Stimulated activated CD8-positive, alpha-beta memory T cell treated with anti-CD3 and anti-CD28 coated beads, Interleukin-7, amount 100 ng/mL, for 48 hours (primary cell): ENCODE results near the gene TMEM143.
A peak's percentile ranks its signal among the peaks of the same experiment; 100 is the strongest.
"Not testable (repeated sequence)": the region's sequence is repeated elsewhere in the genome, so short reads cannot be mapped to it uniquely, and the experiment has no call there.

Experiments
- DNase-seq, 2 donors: peaks; one replicate each; pipeline ENCODE4 v3.0.0-alpha.2; 2020; ENCODE audit warnings: low read depth in 1 of 2; ENCODE audit errors: extremely low read depth in 1 of 2

The TMEM143 gene

GRCh38 chr19:48332351-48332661 is 31.4 kb downstream of the TMEM143 start:
- no peak for DNase-seq

DNA sequence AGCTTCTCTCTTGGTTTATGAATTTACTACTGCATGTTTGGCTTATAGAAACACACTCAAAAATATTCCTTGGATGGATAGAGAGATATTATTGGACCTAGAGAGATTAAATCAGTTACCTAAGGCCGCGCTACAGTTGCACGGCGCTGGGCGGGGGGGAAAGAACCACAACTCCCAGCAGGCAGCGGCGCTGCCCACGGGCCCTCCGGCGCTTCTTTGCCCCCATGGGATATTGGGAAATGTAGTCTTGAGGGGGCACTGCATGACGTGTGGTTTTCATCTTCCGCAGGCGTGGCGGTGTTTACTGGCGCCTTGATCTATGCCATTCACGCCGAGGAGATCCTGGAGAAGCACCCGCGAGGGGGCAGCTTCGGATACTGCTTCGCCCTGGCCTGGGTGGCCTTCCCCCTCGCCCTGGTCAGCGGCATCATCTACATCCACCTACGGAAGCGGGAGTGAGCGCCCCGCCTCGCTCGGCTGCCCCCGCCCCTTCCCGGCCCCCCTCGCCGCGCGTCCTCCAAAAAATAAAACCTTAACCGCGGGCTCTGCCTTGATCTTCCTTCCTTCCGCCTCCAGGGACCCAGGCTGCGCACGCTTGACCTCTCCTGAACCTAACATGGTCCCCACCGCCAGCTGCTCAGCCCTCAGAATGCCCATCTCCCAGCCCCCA is 33.6 kb downstream of the TMEM143 start:
- peak; percentile 67 to 77 for DNase-seq

- no peak for DNase-seq
Observed at GRCh38 chr19:48329167-48329891, 34.4 kb downstream of the TMEM143 start.

GRCh38 chr19:48325265-48325910 is 38.4 kb downstream of the TMEM143 start, which contains the start of gene EMP3:
Gene EMP3, plus strand, starts transcription at chr19:48325552. Its CDS starts 1,293 bp downstream, at chr19:48326845.
- DNase-seq: peak in 1 of 2 donors; percentile 83

DNA sequence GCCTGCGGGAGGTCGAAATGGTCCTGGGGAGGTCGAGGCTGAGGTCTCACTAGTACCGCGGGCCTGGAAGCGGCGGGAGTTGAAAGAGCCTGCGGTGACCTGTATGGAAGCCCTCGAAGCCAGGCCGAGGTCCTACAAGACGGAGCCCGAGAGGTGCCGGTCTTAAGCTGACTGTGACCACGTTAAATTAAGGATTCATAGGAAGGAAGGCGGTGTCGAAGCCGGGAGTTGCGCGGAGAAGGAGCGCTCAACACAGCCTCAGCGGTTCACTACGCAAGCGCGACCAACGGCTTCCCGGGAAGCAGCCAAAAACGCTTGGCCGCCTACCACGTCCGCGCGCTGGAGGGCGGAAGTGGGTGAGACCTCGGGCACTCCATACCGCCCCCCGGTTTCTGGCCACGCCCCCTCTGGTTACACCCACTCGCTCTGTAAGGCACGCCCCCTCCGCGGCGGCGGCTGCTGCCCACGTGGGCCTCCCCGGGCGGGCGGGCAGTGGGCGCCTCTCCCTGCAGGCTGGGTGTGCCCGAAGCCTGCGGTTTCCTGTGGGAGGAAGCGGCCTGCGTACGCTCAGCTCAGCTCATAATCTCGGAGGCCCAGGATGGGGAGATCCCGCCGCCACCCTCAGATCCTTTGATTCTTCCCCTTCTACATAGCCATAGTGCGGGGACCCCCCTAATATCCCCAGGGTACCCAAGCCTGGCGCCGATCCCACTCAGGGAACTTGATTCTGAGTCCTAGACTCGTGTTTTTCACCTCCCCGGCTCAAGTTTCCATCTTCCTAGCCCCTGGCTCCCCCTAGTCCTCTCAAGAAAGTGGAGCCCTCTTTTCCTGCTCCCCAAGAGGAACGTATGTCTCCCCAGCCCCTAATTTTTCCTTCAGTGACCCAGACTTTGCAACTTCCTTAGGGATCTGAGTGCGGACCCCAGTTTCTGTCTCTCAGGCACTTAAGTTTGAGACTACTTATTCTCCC is 41.8 kb downstream of the TMEM143 start:
- peak; percentile 97 to 99 for DNase-seq

- DNase-seq: peak; percentile 93 to 99
Observed at GRCh38 chr19:48321372-48321621, 42.4 kb downstream of the TMEM143 start.

DNA sequence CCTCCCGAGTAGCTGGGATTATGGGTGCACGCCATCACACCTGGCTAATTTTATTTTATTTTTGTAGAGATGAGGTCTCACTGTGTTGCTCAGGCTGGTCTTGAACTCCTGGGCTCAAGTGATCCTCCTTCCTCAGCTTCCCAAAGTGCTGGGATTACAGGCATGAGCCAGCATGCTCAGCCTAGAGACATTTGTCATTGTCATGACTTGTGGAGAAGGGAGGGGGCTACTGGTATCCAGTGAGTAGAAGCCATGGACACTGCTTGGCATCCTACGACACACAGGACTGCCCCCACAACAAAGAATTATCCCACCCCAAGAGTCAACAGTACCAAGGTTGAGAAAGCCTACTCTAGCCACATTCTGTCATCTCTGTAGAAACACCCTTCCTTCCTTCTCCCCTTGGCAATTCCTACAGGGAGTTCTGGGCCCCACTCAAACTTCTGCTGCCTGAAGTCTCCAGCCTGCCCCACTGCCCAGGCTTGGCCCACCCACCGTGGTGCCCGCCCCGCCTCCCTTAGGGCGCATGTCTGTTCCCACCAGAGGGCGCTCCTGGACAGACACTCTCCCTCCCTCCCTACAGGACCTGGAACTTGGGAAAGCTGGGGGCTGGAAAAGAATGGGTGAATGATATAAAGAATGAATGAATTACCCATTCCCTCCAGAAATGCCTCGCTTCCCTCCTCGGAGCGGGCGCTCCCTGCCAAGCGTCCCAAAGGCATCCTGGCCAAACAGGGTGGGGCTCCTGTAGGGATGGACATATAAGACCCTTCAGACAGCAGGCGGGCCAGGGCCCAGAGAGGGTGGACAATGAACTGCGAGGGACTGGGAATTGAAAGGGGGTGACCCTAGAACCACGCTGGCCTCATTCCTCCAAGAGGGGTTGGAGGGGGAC is 43.8 kb downstream of the TMEM143 start:
- peak in 1 of 2 donors; percentile 48 for DNase-seq

DNA sequence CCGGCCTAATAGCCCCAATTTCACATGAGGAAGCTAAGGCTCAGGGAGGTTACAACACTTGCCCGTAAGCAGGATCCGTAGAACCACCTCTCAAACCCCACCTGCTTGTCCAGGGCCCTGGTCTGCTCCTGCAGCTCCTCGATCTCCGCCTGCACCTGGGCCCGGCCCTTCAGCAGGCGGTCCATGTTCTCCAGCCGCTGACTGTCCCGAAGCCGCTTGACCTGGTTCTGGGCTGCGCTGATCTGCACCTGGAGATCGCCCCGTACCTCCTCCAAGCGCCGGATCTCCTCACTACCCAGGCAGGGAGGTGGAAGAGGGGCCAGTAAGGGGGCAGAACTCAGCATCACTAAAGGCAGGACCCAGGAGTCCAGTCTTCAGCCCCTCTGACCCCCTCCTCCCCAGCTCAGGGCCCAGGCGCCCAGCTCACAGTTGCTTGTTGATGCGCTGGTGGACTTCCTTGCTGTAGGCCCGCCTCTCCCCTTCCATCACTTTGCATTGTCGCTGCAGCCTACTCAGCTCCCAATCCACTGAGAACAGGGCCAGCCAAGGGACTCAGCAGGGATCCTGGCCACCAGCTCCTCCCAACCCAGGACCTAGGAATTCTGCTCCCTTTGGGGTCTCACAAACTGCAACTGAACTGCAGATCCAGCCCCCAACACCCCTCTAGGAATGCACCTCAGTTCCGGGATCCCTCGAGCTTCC is 45.3 kb downstream of the TMEM143 start:
- no peak for DNase-seq

DNA sequence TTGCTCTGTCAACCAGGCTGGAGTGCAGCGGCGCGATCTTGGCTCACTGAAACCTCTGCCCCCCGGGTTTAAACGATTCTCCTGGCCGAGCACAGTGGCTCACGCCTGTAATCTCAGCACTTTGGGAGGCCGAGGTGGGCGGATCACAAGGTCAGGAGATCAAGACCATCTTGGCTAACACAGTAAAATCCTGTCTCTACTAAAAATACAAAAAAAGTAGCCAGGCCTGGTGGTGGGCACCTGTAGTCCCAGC is 46.1 kb downstream of the TMEM143 start:
- DNase-seq: not testable (repeated sequence)

DNA sequence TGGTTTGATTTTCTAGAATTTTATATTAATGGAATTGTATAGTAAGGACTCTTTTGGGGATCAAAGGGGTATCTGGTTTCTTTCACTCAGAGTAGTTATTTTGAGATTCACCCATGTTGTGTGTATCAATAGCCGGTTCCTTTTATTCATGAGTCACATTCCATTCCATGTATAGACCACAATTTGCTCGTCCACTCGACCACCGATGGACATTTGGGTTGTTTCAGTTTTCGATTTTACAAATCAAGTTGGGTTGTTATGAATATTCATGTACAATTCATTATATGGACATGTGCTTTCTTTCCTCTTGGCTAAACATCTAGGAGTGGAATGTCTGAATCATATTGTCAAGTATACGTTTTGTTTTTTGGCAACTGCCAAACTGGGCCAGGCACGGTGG is 48.0 kb downstream of the TMEM143 start:
- DNase-seq: no peak

DNA sequence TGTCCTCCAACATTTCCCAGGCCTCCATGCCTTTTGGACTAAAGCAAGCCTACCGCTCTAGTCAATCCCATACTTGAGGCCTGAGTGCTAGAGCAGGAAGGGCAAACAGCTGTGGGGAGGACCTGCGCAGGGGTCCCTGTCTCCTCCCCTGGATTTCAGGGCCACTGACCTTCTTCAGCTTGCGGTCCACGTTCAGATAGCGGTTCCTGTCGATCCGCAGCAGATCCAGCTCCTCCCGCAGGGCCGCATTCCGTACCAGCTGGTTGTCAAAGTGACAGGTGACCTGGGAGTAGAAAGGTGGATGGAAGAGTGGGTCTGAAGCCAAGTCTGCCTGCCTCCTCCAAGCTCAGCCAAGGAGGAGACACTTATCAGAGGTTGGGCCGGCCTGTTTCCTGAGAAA is 52.4 kb downstream of the TMEM143 start:
- no peak for DNase-seq

DNA sequence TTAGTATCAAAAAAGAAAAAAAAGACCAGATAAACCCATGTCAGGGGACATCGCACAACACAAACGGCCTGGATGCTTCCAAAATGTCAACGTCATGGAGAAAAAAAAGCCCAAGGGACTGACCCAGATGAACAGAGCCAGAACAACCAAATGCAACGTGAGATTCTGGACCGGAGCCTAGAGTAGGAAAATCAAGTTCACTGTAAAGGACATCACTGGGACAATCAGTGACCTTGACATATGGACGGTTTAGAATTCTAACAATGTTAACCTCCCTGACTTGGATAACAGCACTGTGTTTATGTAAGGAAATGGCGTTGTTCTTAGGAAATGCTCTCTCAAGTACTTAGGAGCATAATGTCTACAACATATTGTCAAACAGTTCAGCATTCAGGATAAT is 53.5 kb downstream of the TMEM143 start:
- no peak for DNase-seq

GRCh38 chr19:48309731-48310130 is 54.0 kb downstream of the TMEM143 start:
- not testable (repeated sequence) for DNase-seq

DNA sequence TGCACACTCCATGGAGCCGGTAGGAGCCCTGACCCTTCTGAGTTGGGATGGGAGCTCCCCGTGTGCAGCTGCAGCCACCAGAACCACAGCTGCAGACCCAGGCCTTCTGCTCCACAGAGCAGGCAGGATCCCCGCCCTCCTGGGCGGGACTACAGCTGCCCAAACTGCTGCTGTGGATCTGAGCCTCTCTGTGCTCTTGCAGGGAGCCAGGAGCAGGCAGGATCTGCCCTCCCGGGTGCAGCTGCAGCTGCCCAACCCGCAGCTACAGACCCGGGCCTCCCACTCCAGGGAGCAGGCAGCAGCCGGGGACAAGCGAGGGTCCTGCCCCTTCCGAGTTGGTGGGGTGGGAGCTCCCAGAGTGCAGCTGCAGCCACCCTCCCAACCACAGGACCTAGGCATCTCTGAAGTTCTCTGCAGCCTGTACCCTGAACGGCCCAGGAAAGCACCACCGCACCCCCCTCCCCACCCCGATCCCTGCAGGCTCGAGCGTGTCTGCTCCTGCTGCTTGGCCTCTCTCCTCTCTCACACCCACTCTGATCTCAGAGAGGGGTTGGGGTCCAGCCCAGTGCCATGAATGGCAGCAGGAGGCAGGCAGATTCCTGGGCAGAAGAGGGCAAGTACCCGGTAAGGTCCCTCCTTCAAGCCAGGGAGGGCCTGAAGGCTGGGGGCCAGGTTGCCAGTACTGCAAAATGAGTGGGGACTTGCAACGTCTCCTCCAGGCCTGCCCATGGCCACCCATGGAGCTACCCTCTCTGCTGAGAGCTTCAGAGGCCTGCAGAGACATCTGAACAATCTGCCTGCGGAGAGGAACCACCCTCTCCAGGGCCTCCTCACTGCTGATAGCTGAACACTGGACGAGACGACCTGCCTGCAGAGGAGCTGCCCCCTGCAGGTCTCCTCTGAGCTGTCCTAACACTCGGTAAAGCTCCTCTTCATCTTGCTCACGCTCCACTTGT is 54.8 kb downstream of the TMEM143 start:
- no peak for DNase-seq

GRCh38 chr19:48303866-48304265 is 59.9 kb downstream of the TMEM143 start:
- DNase-seq: no peak

- no peak for DNase-seq
Observed at GRCh38 chr19:48303367-48303766, 60.4 kb downstream of the TMEM143 start.

- no peak for DNase-seq
Observed at GRCh38 chr19:48302600-48302959, 61.2 kb downstream of the TMEM143 start.

GRCh38 chr19:48301886-48302599 is 61.7 kb downstream of the TMEM143 start:
- DNase-seq: no peak
